Small intestine (tissue), 7 donors: ENCODE data around the gene ALG6. TPM values are rescaled to one million over a fixed set of nuclear protein-coding genes. Genes with fewer than 3 reads are reported as not detected.
"Not testable (repeated sequence)": the region's sequence is repeated elsewhere in the genome, so short reads cannot be mapped to it uniquely, and the experiment has no call there.

Source experiments
- DNase-seq, 2 donors: peaks; one replicate each; pipeline versions ENCODE4 v3.0.0 to v3.0.0-alpha.2; 2013
- FAIRE-seq: peaks from 2 replicates; lab custom pipeline; 2012; peaks lifted over from hg19 to GRCh38; lab: Jason Lieb, UNC
- H3K27ac ChIP-seq, 3 donors: one replicate each; pipeline ENCODE4 v1.5.1; 2013; ENCODE audit warnings: low read length in 2 of 3, mild to moderate bottlenecking in 2 of 3, control low read depth in 1 of 3, inconsistent platforms in 1 of 3, low read depth in 1 of 3, moderate library complexity in 1 of 3
- H3K27me3 ChIP-seq, 3 donors: one replicate each; pipeline ENCODE4 v1.6.1; 2013; ENCODE audit warnings: low read length in 3 of 3, inconsistent platforms in 1 of 3; ENCODE audit not compliant: control insufficient read depth in 3 of 3, insufficient read depth in 3 of 3
- H3K36me3 ChIP-seq, 3 donors: one replicate each; pipeline ENCODE4 v1.6.1; 2013; ENCODE audit warnings: low read length in 3 of 3, inconsistent platforms in 1 of 3, low read depth in 1 of 3, mild to moderate bottlenecking in 1 of 3, moderate library complexity in 1 of 3; ENCODE audit not compliant: control insufficient read depth in 3 of 3, insufficient read depth in 2 of 3
- H3K4me1 ChIP-seq, 3 donors: one replicate each; pipeline ENCODE4 v1.6.1; 2013; ENCODE audit warnings: low read length in 2 of 3, inconsistent platforms in 1 of 3, low read depth in 1 of 3, mild to moderate bottlenecking in 1 of 3, moderate library complexity in 1 of 3; ENCODE audit not compliant: control insufficient read depth in 3 of 3, insufficient read depth in 2 of 3
- H3K4me3 ChIP-seq, 3 donors: one replicate each; pipeline ENCODE4 v1.5.1; 2013; ENCODE audit warnings: low read length in 3 of 3, control low read depth in 1 of 3, inconsistent platforms in 1 of 3, low read depth in 1 of 3, mild to moderate bottlenecking in 1 of 3, moderate library complexity in 1 of 3
- H3K9me3 ChIP-seq, 2 donors: one replicate each; pipeline ENCODE4 v1.6.1; 2013; ENCODE audit warnings: low read depth in 1 of 2, low read length in 1 of 2; ENCODE audit not compliant: control insufficient read depth in 2 of 2, insufficient read depth in 1 of 2
- WGBS, 3 donors: extraction: QIAGEN DNeasy Blood & Tissue Kit; methylation state at CpG; one replicate each; pipeline ENCODE4 v1.1.7; 2013; 5-methylcytosine and 5-hydroxymethylcytosine counted together
- polyA plus RNA-seq, 4 donors: library from polyadenylated mRNA; stranded (reverse) in 3 of 4; unstranded in 1 of 4; fragments of 200-250 nt in 3 of 4; fragments of 120-200 nt in 1 of 4; gene quantifications; one replicate each; pipeline versions ENCODE4 v1.2.1 to v1.2.3, GENCODE V29; 2013
- donor health status: healthy with polysubstance abuse.
- donor health status: control.
- donor health status: control.
- donor health status: Bipolar disorder and iron deficiency.
- donor health status: healthy.

ALG6 gene
- polyA plus RNA-seq, 4 donors: 5.9 to 19.4 (median 11.3) TPM

GRCh38 chr1:63466759-63467158 lies 99.3 kb downstream of the ALG6 start:
- 87 to 94% (median 93%) methylated on average over 3 of the region's 3 CpGs for WGBS, 3 donors
- Histone ChIP-seq H3K36me3 (no peaks in the 10 kb centered on the region), H3K27ac (no peak overlapping the region), H3K4me1 (no peaks in the 10 kb centered on the region), H3K9me3 (peaks cover 0 to 2% of the 10 kb centered on the region in 2 donors), H3K4me3 (no peak overlapping the region), H3K27me3 (no peaks in the 10 kb centered on the region)
- DNase-seq (peak in 1 of 2 donors; percentile 19), FAIRE-seq (no peak)

GRCh38 chr1:63468683-63469082 lies 101.3 kb downstream of the ALG6 start:
- not testable (repeated sequence) for H3K4me3 ChIP-seq, H3K27ac ChIP-seq, H3K4me1 ChIP-seq, H3K9me3 ChIP-seq, DNase-seq, H3K27me3 ChIP-seq, FAIRE-seq, H3K36me3 ChIP-seq
- 95 to 99% (median 96%) methylated on average over 5 of the region's 5 CpGs for WGBS, 3 donors

GRCh38 chr1:63475761-63476160 lies 108.3 kb downstream of the ALG6 start:
- H3K9me3 ChIP-seq: no peaks in the 10 kb centered on the region
- no peaks in the 10 kb centered on the region for H3K36me3 ChIP-seq
- no peak overlapping the region for H3K27ac ChIP-seq
- FAIRE-seq: no peak
- peaks cover 0 to 3% (median 0%) of the 10 kb centered on the region in 3 donors for H3K4me1 ChIP-seq
- H3K4me3 ChIP-seq: no peak overlapping the region
- no peaks in the 10 kb centered on the region for H3K27me3 ChIP-seq
- 82 to 91% (median 88%) methylated on average over 6 to 7 of the region's 7 CpGs for whole genome bisulfite sequencing, 3 donors
- DNase-seq: no peak

- H3K4me1 ChIP-seq: peaks cover 0 to 3% (median 0%) of the 10 kb centered on the region in 3 donors
- WGBS, 3 donors: 13 to 62% (median 48%) methylated on average over 1 of the region's 1 CpG
- no peak overlapping the region for H3K27ac ChIP-seq
- no peak overlapping the region for H3K4me3 ChIP-seq
- no peaks in the 10 kb centered on the region for H3K27me3 ChIP-seq
- peak; percentile 92 for FAIRE-seq
- no peaks in the 10 kb centered on the region for H3K9me3 ChIP-seq
- peak; percentile 23 to 84 for DNase-seq
- H3K36me3 ChIP-seq: no peaks in the 10 kb centered on the region
Measured at GRCh38 chr1:63480057-63480456, 112.6 kb downstream of the ALG6 start.

- H3K4me1 ChIP-seq: no peaks in the 10 kb centered on the region
- no peak overlapping the region for H3K4me3 ChIP-seq
- H3K36me3 ChIP-seq: no peaks in the 10 kb centered on the region
- no peaks in the 10 kb centered on the region for H3K9me3 ChIP-seq
- no peaks in the 10 kb centered on the region for H3K27me3 ChIP-seq
- FAIRE-seq (no peak), DNase-seq (peak in 1 of 2 donors; percentile 6)
- no peak overlapping the region for H3K27ac ChIP-seq
- 77 to 96% (median 95%) methylated on average over 1 of the region's 1 CpG for WGBS, 3 donors
Measured at GRCh38 chr1:63486629-63487028, 119.2 kb downstream of the ALG6 start.

GRCh38 chr1:63487336-63488065 lies 120.1 kb downstream of the ALG6 start:
- WGBS, 3 donors: 74 to 84% (median 83%) methylated on average over 8 of the region's 8 CpGs
- no peaks in the 10 kb centered on the region for H3K36me3 ChIP-seq
- H3K4me1 ChIP-seq: no peaks in the 10 kb centered on the region
- no peaks in the 10 kb centered on the region for H3K9me3 ChIP-seq
- no peak for FAIRE-seq
- peak in 1 of 2 donors; percentile 14 for DNase-seq
- H3K27ac ChIP-seq: no peak overlapping the region
- H3K4me3 ChIP-seq: no peak overlapping the region
- H3K27me3 ChIP-seq: no peaks in the 10 kb centered on the region

Other genes starting within 250 kb of the ALG6 start
- under 1 TPM in 2 of 4 donors, not detected in 2; 0.37 to 0.54 TPM for gene FOXD3, start 45.1 kb upstream of the ALG6 start, polyA plus RNA-seq
- 10 to 100 TPM; 10.5 to 30.2 (median 17.0) TPM for gene ITGB3BP, start 155.6 kb downstream of the ALG6 start, polyA plus RNA-seq
- 1 to 10 TPM; 1.1 to 8.5 (median 2.2) TPM for gene EFCAB7, start 155.9 kb downstream of the ALG6 start, polyA plus RNA-seq
- gene PGM1, start 225.8 kb downstream of the ALG6 start, polyA plus RNA-seq: 10 to 100 TPM; 43.0 to 88.8 (median 59.8) TPM